ENCODE results near the gene SMOC2.

SMOC2 gene

GRCh38 chr6:168576388-168576787 lies 135.4 kb downstream of the SMOC2 start:
- DNase-seq (ENCODE audit: low spot score), result no peak

- no peak for DNase-seq (ENCODE audit: low spot score)
Observed at GRCh38 chr6:168577496-168577895, 136.5 kb downstream of the SMOC2 start.

GRCh38 chr6:168578036-168578435 lies 137.1 kb downstream of the SMOC2 start:
- no peak for DNase-seq (ENCODE audit: low spot score)

GRCh38 chr6:168581236-168581635 lies 140.3 kb downstream of the SMOC2 start:
- no peak for DNase-seq (ENCODE audit: low spot score)

GRCh38 chr6:168581706-168582105 lies 140.7 kb downstream of the SMOC2 start:
- no peak for DNase-seq (ENCODE audit: low spot score)

GRCh38 chr6:168582571-168582981 lies 141.6 kb downstream of the SMOC2 start:
- DNase-seq (ENCODE audit: low spot score), result no peak

GRCh38 chr6:168583126-168583525 lies 142.1 kb downstream of the SMOC2 start:
- DNase-seq (ENCODE audit: low spot score), result no peak

- DNase-seq (ENCODE audit: low spot score), result no peak
Observed at GRCh38 chr6:168583821-168584220, 142.8 kb downstream of the SMOC2 start.

GRCh38 chr6:168584249-168584648 lies 143.3 kb downstream of the SMOC2 start:
- DNase-seq (ENCODE audit: low spot score), result no peak

- no peak for DNase-seq (ENCODE audit: low spot score)
Observed at GRCh38 chr6:168584671-168585070, 143.7 kb downstream of the SMOC2 start.

GRCh38 chr6:168585441-168585840 lies 144.5 kb downstream of the SMOC2 start:
- no peak for DNase-seq (ENCODE audit: low spot score)

GRCh38 chr6:168589275-168589674 lies 148.3 kb downstream of the SMOC2 start:
- no peak for DNase-seq (ENCODE audit: low spot score)

GRCh38 chr6:168590406-168590805 lies 149.4 kb downstream of the SMOC2 start:
- no peak for DNase-seq (ENCODE audit: low spot score)

- no peak for DNase-seq (ENCODE audit: low spot score)
Observed at GRCh38 chr6:168596344-168596743, 155.4 kb downstream of the SMOC2 start.

- no peak for DNase-seq (ENCODE audit: low spot score)
Observed at GRCh38 chr6:168597471-168597875, 156.5 kb downstream of the SMOC2 start.

GRCh38 chr6:168598251-168599117 lies 157.5 kb downstream of the SMOC2 start:
- DNase-seq (ENCODE audit: low spot score), result no peak

- DNase-seq (ENCODE audit: low spot score), result no peak
Observed at GRCh38 chr6:168599118-168599494, 158.1 kb downstream of the SMOC2 start.

GRCh38 chr6:168599769-168600330 lies 158.9 kb downstream of the SMOC2 start:
- DNase-seq (ENCODE audit: low spot score), result no peak

GRCh38 chr6:168600381-168600780 lies 159.4 kb downstream of the SMOC2 start:
- no peak for DNase-seq (ENCODE audit: low spot score)

- DNase-seq (ENCODE audit: low spot score), result no peak
Observed at GRCh38 chr6:168601111-168601510, 160.1 kb downstream of the SMOC2 start.

GRCh38 chr6:168601546-168601945 lies 160.6 kb downstream of the SMOC2 start:
- DNase-seq (ENCODE audit: low spot score), result no peak

- DNase-seq (ENCODE audit: low spot score), result no peak
Observed at GRCh38 chr6:168602576-168602975, 161.6 kb downstream of the SMOC2 start.

- DNase-seq (ENCODE audit: low spot score), result no peak
Observed at GRCh38 chr6:168603234-168603633, 162.2 kb downstream of the SMOC2 start.

GRCh38 chr6:168605964-168606363 lies 165.0 kb downstream of the SMOC2 start:
- DNase-seq (ENCODE audit: low spot score), result no peak
